Inferior parietal cortex (tissue), 1 donor: ENCODE measurements around the gene ZNF627.
"Not testable (repeated sequence)": the region's sequence is repeated elsewhere in the genome, so short reads cannot be mapped to it uniquely, and the experiment has no call there.

Experiments used
- DNase-seq: peaks from one replicate; pipeline ENCODE4 v3.0.0-alpha.2; 2016; ENCODE audit errors: extremely low spot score

ZNF627 gene

GRCh38 chr19:11597202-11598102 lies at the start of gene ZNF627:
Gene ZNF627 (plus strand): TSS chr19:11597483. CDS start chr19:11597628, 145 bp downstream.
- peak; percentile 95 for DNase-seq

- DNase-seq, result no peak
Observed at GRCh38 chr19:11547929-11548700, 49.2 kb upstream of the ZNF627 start.

- DNase-seq, result no peak
Observed at GRCh38 chr19:11549386-11549953, 47.8 kb upstream of the ZNF627 start.

GRCh38 chr19:11550265-11550664 lies 47.0 kb upstream of the ZNF627 start:
- DNase-seq, result no peak

- DNase-seq, result no peak
Observed at GRCh38 chr19:11551603-11552235, 45.6 kb upstream of the ZNF627 start.

- no peak for DNase-seq
Observed at GRCh38 chr19:11552666-11553372, 44.5 kb upstream of the ZNF627 start.

- no peak for DNase-seq
Observed at GRCh38 chr19:11554160-11554559, 43.1 kb upstream of the ZNF627 start.

GRCh38 chr19:11555246-11555645 lies 42.0 kb upstream of the ZNF627 start:
- no peak for DNase-seq

GRCh38 chr19:11556634-11557420 lies 40.5 kb upstream of the ZNF627 start:
- no peak for DNase-seq

- peak; percentile 99 for DNase-seq
Observed at GRCh38 chr19:11558881-11559828, 38.1 kb upstream of the ZNF627 start, which contains the start of gene ELOF1. Gene ELOF1 (minus strand): TSS chr19:11559230. CDS start chr19:11554347, 4,883 bp downstream.

- peak; percentile 82 for DNase-seq
Observed at GRCh38 chr19:11560404-11561051, 36.8 kb upstream of the ZNF627 start.

- no peak for DNase-seq
Observed at GRCh38 chr19:11563532-11563931, 33.8 kb upstream of the ZNF627 start.

GRCh38 chr19:11564082-11564807 lies 33.0 kb upstream of the ZNF627 start:
- not testable (repeated sequence) for DNase-seq

GRCh38 chr19:11565649-11565980 lies 31.7 kb upstream of the ZNF627 start:
- not testable (repeated sequence) for DNase-seq

GRCh38 chr19:11566164-11566563 lies 31.1 kb upstream of the ZNF627 start:
- DNase-seq, result no peak

GRCh38 chr19:11570039-11570462 lies 27.2 kb upstream of the ZNF627 start:
- DNase-seq, result no peak

GRCh38 chr19:11573354-11573753 lies 23.9 kb upstream of the ZNF627 start:
- DNase-seq, result not testable (repeated sequence)

GRCh38 chr19:11573763-11574162 lies 23.5 kb upstream of the ZNF627 start:
- DNase-seq, result not testable (repeated sequence)
